Neural progenitor cell (in vitro differentiated cells): Measurements from ENCODE around the gene RNF169.

Experiments used
- EZH2 ChIP-seq: fragments of 200-600 bp; sonication (generic); IDR thresholded peaks from 2 replicates; pipeline ENCODE4 v1.6.1; 2017; ENCODE audit warnings: antibody characterized with exemption, mild to moderate bottlenecking, moderate library complexity
- EZH2phosphoT487 ChIP-seq: fragments of 200-600 bp; sonication (generic); IDR thresholded peaks from 2 replicates; pipeline ENCODE4 v1.6.1; 2017; ENCODE audit warnings: antibody characterized with exemption
- TF ChIP-seq, protein P1 (sequence below): fragments of 200-600 bp; sonication (generic); IDR thresholded peaks from 2 replicates; pipeline ENCODE4 v1.5.1; 2017; ENCODE audit warnings: antibody characterized with exemption, mild to moderate bottlenecking

DNA sequence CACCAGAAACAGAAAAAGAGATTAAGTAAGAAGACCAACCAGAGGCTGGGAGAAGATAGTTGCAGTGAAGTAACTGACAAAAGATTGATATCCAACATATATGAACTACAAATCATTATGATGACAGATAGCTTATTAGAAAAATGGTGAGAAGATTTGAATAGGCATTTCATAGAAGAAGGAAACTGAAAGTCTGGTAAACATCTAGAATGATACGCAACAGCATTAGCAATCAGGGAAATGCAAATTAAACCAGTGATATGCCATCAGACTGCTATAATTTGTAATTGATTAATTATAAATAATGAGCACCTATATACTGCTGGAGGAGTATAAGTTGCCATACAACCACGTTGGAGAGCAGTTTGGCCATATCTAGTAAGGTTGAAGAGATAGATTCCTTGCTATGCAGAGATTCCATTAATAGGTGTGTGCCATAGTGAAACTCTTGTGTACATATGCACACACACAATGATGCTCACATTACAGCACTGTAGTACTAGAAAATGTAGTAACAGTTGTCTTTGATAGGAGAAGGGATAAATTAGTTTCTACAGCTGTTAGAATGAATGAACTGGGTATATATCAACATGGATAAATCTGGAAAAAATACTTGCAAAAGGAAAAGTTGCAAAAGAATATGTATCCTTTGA lies 20.5 kb downstream of the RNF169 start:
- TF ChIP-seq, protein P1, sequence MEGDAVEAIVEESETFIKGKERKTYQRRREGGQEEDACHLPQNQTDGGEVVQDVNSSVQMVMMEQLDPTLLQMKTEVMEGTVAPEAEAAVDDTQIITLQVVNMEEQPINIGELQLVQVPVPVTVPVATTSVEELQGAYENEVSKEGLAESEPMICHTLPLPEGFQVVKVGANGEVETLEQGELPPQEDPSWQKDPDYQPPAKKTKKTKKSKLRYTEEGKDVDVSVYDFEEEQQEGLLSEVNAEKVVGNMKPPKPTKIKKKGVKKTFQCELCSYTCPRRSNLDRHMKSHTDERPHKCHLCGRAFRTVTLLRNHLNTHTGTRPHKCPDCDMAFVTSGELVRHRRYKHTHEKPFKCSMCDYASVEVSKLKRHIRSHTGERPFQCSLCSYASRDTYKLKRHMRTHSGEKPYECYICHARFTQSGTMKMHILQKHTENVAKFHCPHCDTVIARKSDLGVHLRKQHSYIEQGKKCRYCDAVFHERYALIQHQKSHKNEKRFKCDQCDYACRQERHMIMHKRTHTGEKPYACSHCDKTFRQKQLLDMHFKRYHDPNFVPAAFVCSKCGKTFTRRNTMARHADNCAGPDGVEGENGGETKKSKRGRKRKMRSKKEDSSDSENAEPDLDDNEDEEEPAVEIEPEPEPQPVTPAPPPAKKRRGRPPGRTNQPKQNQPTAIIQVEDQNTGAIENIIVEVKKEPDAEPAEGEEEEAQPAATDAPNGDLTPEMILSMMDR = no peak
- TF ChIP-seq EZH2 = no peak
- no peak for TF ChIP-seq EZH2phosphoT487
